ENCODE data around the gene METTL21A. TPM values are rescaled to one million over a fixed set of nuclear protein-coding genes. Genes with fewer than 3 reads are reported as not detected.

The METTL21A gene
- total RNA-seq, 1 donor = 15.9 TPM

DNA sequence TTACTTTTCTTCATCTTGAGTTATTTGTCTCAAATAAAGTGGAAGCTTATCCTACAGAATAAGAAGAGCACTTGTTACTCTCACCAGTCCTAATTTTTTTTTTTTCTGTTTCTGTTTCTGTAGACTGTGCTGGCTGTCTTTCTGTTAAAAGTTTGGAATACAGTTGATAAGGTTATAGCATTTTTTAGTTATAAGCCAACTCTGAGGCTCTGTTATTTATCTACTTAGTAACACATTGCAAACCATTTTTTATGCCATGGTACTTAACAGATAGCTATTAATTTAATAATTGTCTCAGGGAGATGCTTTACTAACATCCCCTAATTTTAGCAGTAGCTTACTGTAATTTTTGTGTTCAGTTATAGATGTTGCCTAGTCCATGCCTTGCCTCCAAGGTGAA, 57.5 kb downstream of the METTL21A start:
- TF ChIP-seq, protein P1, sequence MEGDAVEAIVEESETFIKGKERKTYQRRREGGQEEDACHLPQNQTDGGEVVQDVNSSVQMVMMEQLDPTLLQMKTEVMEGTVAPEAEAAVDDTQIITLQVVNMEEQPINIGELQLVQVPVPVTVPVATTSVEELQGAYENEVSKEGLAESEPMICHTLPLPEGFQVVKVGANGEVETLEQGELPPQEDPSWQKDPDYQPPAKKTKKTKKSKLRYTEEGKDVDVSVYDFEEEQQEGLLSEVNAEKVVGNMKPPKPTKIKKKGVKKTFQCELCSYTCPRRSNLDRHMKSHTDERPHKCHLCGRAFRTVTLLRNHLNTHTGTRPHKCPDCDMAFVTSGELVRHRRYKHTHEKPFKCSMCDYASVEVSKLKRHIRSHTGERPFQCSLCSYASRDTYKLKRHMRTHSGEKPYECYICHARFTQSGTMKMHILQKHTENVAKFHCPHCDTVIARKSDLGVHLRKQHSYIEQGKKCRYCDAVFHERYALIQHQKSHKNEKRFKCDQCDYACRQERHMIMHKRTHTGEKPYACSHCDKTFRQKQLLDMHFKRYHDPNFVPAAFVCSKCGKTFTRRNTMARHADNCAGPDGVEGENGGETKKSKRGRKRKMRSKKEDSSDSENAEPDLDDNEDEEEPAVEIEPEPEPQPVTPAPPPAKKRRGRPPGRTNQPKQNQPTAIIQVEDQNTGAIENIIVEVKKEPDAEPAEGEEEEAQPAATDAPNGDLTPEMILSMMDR (IDR thresholded peaks at IDR 0.05; ENCODE audit: insufficient read depth, low read length) = no peak

DNA sequence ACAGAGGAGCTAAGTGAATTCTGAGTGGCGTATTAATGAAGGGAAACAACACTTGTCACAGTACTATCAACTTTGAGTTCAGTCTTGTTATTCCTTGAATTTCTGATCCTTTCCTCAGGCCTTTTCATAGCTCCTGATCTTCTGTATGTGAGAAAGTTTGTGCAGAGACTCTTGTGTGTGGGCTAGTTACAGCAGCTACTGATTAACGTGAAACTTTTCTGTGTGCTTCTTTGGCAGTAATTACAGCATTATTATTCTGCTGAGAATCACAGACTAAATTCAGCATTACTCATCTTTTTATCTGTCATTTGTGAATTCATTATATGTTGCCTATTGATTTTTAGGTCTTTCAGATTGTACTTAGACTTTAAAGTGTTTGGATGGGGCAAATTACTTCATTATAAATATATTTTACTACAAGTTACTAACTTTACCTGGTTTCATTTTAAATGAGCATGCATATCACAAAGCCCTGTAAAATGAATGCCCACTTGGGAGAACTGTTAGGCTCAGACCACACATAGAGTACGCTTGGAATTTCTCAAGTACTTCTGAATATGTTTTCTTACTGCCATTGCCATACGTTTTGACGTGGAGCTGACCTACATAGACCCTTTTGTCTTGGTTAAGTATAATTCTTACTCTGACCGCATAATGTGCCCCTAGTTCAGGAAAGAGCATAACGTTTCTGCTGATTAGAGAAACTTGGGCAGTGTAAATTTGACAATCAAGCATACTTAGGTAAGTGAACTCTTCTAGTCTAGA, 59.3 kb downstream of the METTL21A start:
- TF ChIP-seq, protein P1 (IDR thresholded peaks at IDR 0.05; ENCODE audit: insufficient read depth, low read length) = no peak
- DNase-seq (ENCODE audit: low read depth) = no peak
- H3K4me3 ChIP-seq (ENCODE audit: low read depth, low read length) = no peak overlapping the region

More for the DNA sequence above, 57.5 kb downstream of the METTL21A start:
- H3K4me3 ChIP-seq (ENCODE audit: low read depth, low read length) = no peak overlapping the region
- DNase-seq (ENCODE audit: low read depth) = no peak

Small RNAs within 50 kb of the gene (small RNA-seq; reads per million reads assigned to genes)
- not detected for gene RPS29P9

Other genes starting within 250 kb of the METTL21A start
- 28.6 and 52.4 TPM in 2 replicates for gene CREB1, start 95.4 kb downstream of the METTL21A start, total RNA-seq (ENCODE audit: low replicate concordance)
- 24.6 and 59.5 TPM in 2 replicates for gene CCNYL1, start 86.2 kb upstream of the METTL21A start, total RNA-seq (ENCODE audit: low replicate concordance)
- 1.4 and 2.4 TPM in 2 replicates for gene FZD5, start 144.5 kb upstream of the METTL21A start, total RNA-seq (ENCODE audit: low replicate concordance)